OCI-LY7 (cell line): Measurements from ENCODE around the gene BORCS6.

Source experiments
- CTCF ChIP-seq: fragments of 200-600 bp; sonication (generic); conservative IDR thresholded peaks from 2 replicates; pipeline ENCODE4 v1.5.1; 2014; ENCODE audit warnings: mild to moderate bottlenecking, antibody characterized with exemption, low read length, moderate library complexity, mixed read lengths
- EZH2phosphoT487 ChIP-seq: fragments of 200-600 bp; sonication (generic); IDR thresholded peaks from 2 replicates; pipeline ENCODE4 v1.6.1; 2018; ENCODE audit warnings: low read depth, borderline replicate concordance, mild to moderate bottlenecking, mixed run types, antibody characterized with exemption, low read length, moderate library complexity, mixed read lengths

GRCh38 chr17:8237175-8237574 lies 47.2 kb upstream of the BORCS6 start:
- TF ChIP-seq CTCF: no peak
- no peak for TF ChIP-seq EZH2phosphoT487
